Heart left ventricle (tissue), 16 donors: ENCODE results near the gene ELOB. TPM values are rescaled to one million over a fixed set of nuclear protein-coding genes. Genes with fewer than 3 reads are reported as not detected.

Experiments used
- ATAC-seq, 4 donors: fragments of 200-7000 bp; cut with Tn5 transposase; one replicate each; pipeline ENCODE4 v1.9.1; 2020 to 2022; ENCODE audit warnings: moderate library complexity in 4 of 4, mild to moderate bottlenecking in 3 of 4, moderate number of reproducible peaks in 1 of 4
- DNase-seq, 5 donors: peaks; one replicate each; pipeline ENCODE4 v3.0.0-alpha.2; 2020
- H3K27ac ChIP-seq, 12 donors: fragments of 200-600 bp; sonication (generic) in 4 of 12; one replicate each; pipeline versions ENCODE4 v1.5.0 to v1.8.0; 2016 to 2022; ENCODE audit warnings: mild to moderate bottlenecking in 2 of 12
- H3K27me3 ChIP-seq, 9 donors: fragments of 200-600 bp; sonication (generic) in 2 of 9; one replicate each; pipeline versions ENCODE4 v1.5.1 to v1.8.0; 2016 to 2022; ENCODE audit warnings: mild to moderate bottlenecking in 3 of 9
- H3K36me3 ChIP-seq, 9 donors: fragments of 200-600 bp; sonication (generic) in 2 of 9; one replicate each; pipeline versions ENCODE4 v1.5.0 to v1.8.0; 2018 to 2022; ENCODE audit warnings: mild to moderate bottlenecking in 2 of 9
- H3K4me1 ChIP-seq, 12 donors: fragments of 200-600 bp; sonication (generic) in 4 of 12; one replicate each; pipeline versions ENCODE4 v1.5.0 to v1.8.0; 2016 to 2022; ENCODE audit warnings: mild to moderate bottlenecking in 3 of 12
- H3K4me3 ChIP-seq, 12 donors: fragments of 200-600 bp; sonication (generic) in 4 of 12; one replicate each; pipeline versions ENCODE4 v1.5.0 to v1.8.0; 2017 to 2022; ENCODE audit warnings: mild to moderate bottlenecking in 9 of 12, moderate library complexity in 4 of 12
- H3K9me3 ChIP-seq, 12 donors: fragments of 200-600 bp; sonication (generic) in 4 of 12; one replicate each; pipeline versions ENCODE4 v1.5.0 to v1.8.0; 2016 to 2022; ENCODE audit warnings: mild to moderate bottlenecking in 1 of 12
- POLR2A ChIP-seq, 2 donors: fragments of 450-650 bp; IDR thresholded peaks; one replicate each; pipeline ENCODE4 v1.6.1; 2017; ENCODE audit warnings: antibody characterized with exemption in 2 of 2, mild to moderate bottlenecking in 2 of 2, moderate library complexity in 2 of 2
- WGBS, 4 donors: extraction: QIAGEN DNeasy Blood & Tissue Kit in 2 of 4; methylation state at CpG; one replicate each; pipeline versions ENCODE4 v1.1.5 to v1.1.7; 2013 to 2018; 5-methylcytosine and 5-hydroxymethylcytosine counted together
- intact Hi-C, 10 donors: fragments of 100-400 bp; cut with DNase I; formaldehyde crosslinking; loops; one replicate each; pipeline versions ENCODE4 v1.11.1 to v1.14.2; 2022
- polyA plus RNA-seq, 2 donors: library from polyadenylated mRNA; stranded (reverse); fragments of 200-250 nt; gene quantifications; one replicate each; pipeline ENCODE4 v1.2.3, GENCODE V29; 2013
- total RNA-seq, 9 donors: library from RNA; depleted of rRNA in 2 of 9; stranded (reverse); fragments of >200 nt in 2 of 9; fragmentation: NEBNext Ultra II Directional in 3 of 9; extraction: Animal tissue kit (Norgen Biotek cat#: 25700) in 3 of 9; gene quantifications; one replicate each; pipeline versions ENCODE4 v1.1.0 to v1.2.4, GENCODE V29; 2016 to 2023
- TF ChIP-seq, protein P1 (sequence below), 12 donors: fragments of 200-600 bp; sonication (generic) in 4 of 12; IDR thresholded peaks; one replicate each; pipeline versions ENCODE4 v1.5.0 to v1.8.0; 2018 to 2022; ENCODE audit warnings: antibody characterized with exemption in 12 of 12, mild to moderate bottlenecking in 5 of 12
- donor health status: ischemic (EF 13 %, LVEDD 7.1; RV severe dilation, severe dysfunction).
- donor health status: healthy with polysubstance abuse.
- donor health status: DM: no; HTN: yes; CAD: no.
- donor health status: DM: no; HTN: no; CAD: no.
- donor health status: ischemic (EF 25% LVEDD 6.9; RV normal size, moderate dysfunction).
- donor health status: ischemic (EF 25% LVEDD 5.7; RV mildly dilated, moderate dysfunction).
- donor health status: healthy.
- donor health status: DM: yes; HTN: yes; CAD: no.
- donor health status: ischemic (EF 35%, LVEDD 5.7; RV mildly dilated, moderate dysfunction).
- donor health status: nonischemic (EF 11% LVEDD 7.7; RV severe dilation, severe dysfunction).
- donor health status: DM: yes; HTN: yes; CAD: no.
- donor health status: PGD.
- donor health status: ischemic (EF 29% LVEDD 5.4; RV normal size, mild dysfunction).
- donor health status: nonischemic (EF 23%, LVEDD 6.1; RV moderate dilation, normal function).

ELOB gene
- total and polyA plus RNA-seq, 11 donors = 213 to 1,067 (median 325) TPM

DNA sequence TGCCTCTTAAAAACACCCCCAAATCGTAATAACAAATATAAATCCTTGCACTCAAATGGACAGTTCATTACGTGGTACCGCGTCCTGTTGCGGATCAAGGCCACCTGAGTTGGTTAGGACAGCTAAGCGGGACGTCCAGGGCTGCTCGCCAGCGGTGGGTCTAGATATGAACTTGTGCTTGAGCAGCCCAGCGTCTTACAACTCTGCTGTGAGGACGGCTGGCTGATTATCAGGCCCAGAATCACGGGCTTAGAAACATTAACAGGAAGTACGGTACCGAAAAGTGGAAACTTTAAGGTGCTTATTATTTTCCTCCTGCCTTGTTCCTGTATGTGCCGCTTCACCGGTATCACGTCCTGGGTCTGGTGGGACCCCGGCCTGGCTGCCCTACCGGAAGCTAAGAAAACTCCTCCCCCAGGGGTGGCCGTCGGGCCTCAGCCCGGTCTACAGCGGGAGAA, 25.5 kb downstream of the ELOB start:
- Histone ChIP-seq H3K4me3 (peak overlapping the region in 11 of 12 donors; percentile 56 to 99 (median 89)), H3K27ac (peak overlapping the region; percentile 97 to 100 (median 98)), H3K9me3 (no peaks in the 10 kb centered on the region), H3K4me1 (peaks cover 8 to 43% (median 35%) of the 10 kb centered on the region in 12 donors), H3K36me3 (peaks cover 0 to 11% (median 4%) of the 10 kb centered on the region in 9 donors), H3K27me3 (no peaks in the 10 kb centered on the region)
- DNase-seq = peak in 2 of 5 donors; percentile 40 to 61
- TF ChIP-seq POLR2A (IDR thresholded peaks at IDR 0.05) = no peak
- TF ChIP-seq, protein P1, sequence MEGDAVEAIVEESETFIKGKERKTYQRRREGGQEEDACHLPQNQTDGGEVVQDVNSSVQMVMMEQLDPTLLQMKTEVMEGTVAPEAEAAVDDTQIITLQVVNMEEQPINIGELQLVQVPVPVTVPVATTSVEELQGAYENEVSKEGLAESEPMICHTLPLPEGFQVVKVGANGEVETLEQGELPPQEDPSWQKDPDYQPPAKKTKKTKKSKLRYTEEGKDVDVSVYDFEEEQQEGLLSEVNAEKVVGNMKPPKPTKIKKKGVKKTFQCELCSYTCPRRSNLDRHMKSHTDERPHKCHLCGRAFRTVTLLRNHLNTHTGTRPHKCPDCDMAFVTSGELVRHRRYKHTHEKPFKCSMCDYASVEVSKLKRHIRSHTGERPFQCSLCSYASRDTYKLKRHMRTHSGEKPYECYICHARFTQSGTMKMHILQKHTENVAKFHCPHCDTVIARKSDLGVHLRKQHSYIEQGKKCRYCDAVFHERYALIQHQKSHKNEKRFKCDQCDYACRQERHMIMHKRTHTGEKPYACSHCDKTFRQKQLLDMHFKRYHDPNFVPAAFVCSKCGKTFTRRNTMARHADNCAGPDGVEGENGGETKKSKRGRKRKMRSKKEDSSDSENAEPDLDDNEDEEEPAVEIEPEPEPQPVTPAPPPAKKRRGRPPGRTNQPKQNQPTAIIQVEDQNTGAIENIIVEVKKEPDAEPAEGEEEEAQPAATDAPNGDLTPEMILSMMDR (IDR thresholded peaks at IDR 0.05) = no peak
- intact Hi-C loops = loop anchor here in 6 of 10 donors (1.0 to 10.0 kb wide), 6 partner anchors 25 to 77 kb away; partner anchors contain the start of genes ELOB (in 5 of the 6) and KCTD5 (in 1 of the 6)
- no peak for ATAC-seq
- WGBS, 4 donors = 53 to 58% (median 56%) methylated on average over 23 of the region's 23 CpGs

GRCh38 chr16:2749936-2750335, 27.1 kb downstream of the ELOB start:
- TF ChIP-seq, protein P1 (IDR thresholded peaks at IDR 0.05) = no peak
- no peak for TF ChIP-seq POLR2A (IDR thresholded peaks at IDR 0.05)
- DNase-seq (no peak), ATAC-seq (no peak)
- H3K4me3 ChIP-seq = no peak overlapping the region
- 88 to 98% (median 94%) methylated on average over 6 of the region's 6 CpGs for WGBS, 4 donors
- no peaks in the 10 kb centered on the region for H3K27me3 ChIP-seq
- H3K9me3 ChIP-seq = no peaks in the 10 kb centered on the region
- H3K36me3 ChIP-seq = peaks cover 0 to 4% (median 0%) of the 10 kb centered on the region in 9 donors
- H3K27ac ChIP-seq = no peak overlapping the region
- peaks cover 4 to 26% (median 18%) of the 10 kb centered on the region in 12 donors for H3K4me1 ChIP-seq
- intact Hi-C loops = loop anchor here in 2 of 10 donors (5.0 to 10.0 kb wide), 2 partner anchors 55 to 68 kb away; partner anchors contain the start of gene KCTD5 (in 1 of the 2)

GRCh38 chr16:2749476-2749875, 27.6 kb downstream of the ELOB start:
- H3K4me3 ChIP-seq = no peak overlapping the region
- ATAC-seq (no peak), DNase-seq (no peak)
- no peak for TF ChIP-seq POLR2A (IDR thresholded peaks at IDR 0.05)
- TF ChIP-seq, protein P1 (IDR thresholded peaks at IDR 0.05) = no peak
- no peaks in the 10 kb centered on the region for H3K9me3 ChIP-seq
- H3K27me3 ChIP-seq = no peaks in the 10 kb centered on the region
- H3K4me1 ChIP-seq = peaks cover 0 to 22% (median 14%) of the 10 kb centered on the region in 12 donors
- WGBS, 4 donors = 98 to 99% (median 99%) methylated on average over 5 of the region's 5 CpGs
- intact Hi-C loops = no loop called here
- H3K36me3 ChIP-seq = peaks cover 0 to 2% (median 0%) of the 10 kb centered on the region in 9 donors
- H3K27ac ChIP-seq = no peak overlapping the region

GRCh38 chr16:2748757-2749455, 28.2 kb downstream of the ELOB start:
- 75 to 78% (median 77%) methylated on average over 7 of the region's 7 CpGs for WGBS, 4 donors
- no peaks in the 10 kb centered on the region for H3K36me3 ChIP-seq
- H3K9me3 ChIP-seq = no peaks in the 10 kb centered on the region
- DNase-seq (no peak), ATAC-seq (no peak)
- H3K27ac ChIP-seq = no peak overlapping the region
- H3K27me3 ChIP-seq = no peaks in the 10 kb centered on the region
- no peak for TF ChIP-seq POLR2A (IDR thresholded peaks at IDR 0.05)
- TF ChIP-seq, protein P1 (IDR thresholded peaks at IDR 0.05) = no peak
- peaks cover 0 to 16% (median 8%) of the 10 kb centered on the region in 12 donors for H3K4me1 ChIP-seq
- intact Hi-C loops = no loop called here
- no peak overlapping the region for H3K4me3 ChIP-seq
